Activated naive CD4-positive, alpha-beta T cell treated with anti-CD3 and anti-CD28 coated beads, Interleukin-2, amount 50 U/mL, for 72 hours (primary cell): ENCODE results near the gene NCL. TPM values are rescaled to one million over a fixed set of nuclear protein-coding genes. Genes with fewer than 3 reads are reported as not detected.

Experiments
- total RNA-seq, 2 donors: library from RNA; stranded (reverse); gene quantifications; one replicate each; pipeline ENCODE4 v1.2.3, GENCODE V29; 2022

Gene NCL
- total RNA-seq, 2 donors from 2014 or later, result 435 to 901 TPM

Other genes starting within 250 kb of the NCL start
- under 1 TPM; 0.07 to 0.43 TPM for gene B3GNT7, start 68.8 kb downstream of the NCL start, total RNA-seq
- gene NMUR1, start 66.0 kb upstream of the NCL start, total RNA-seq, result not detected
- not detected for gene TEX44, start 128.4 kb upstream of the NCL start, total RNA-seq
- gene PTMA, start 244.0 kb upstream of the NCL start, total RNA-seq, result 1,000 to 10,000 TPM; 1,703 to 2,175 TPM